OCI-LY7 (cell line): Measurements from ENCODE around the gene MORN1. TPM values are rescaled to one million over a fixed set of nuclear protein-coding genes. Genes with fewer than 3 reads are reported as not detected.

ENCODE experiments used
- BruUV-seq: library from RNA; stranded (reverse); fragments of 400-500 nt; replicated peaks from 2 replicates; lab custom pipeline; 2021; lab: Mats Ljungman, UMichigan
- CTCF ChIA-PET: fragments of 300-600 bp; sonication (Branson Sonifier 250); formaldehyde crosslinking; loops from one replicate; lab custom pipeline; 2022; ENCODE audit warnings: antibody characterized with exemption; ENCODE audit not compliant: unreplicated experiment; lab: Charles Lee
- POLR2A ChIA-PET: fragments of 300-600 bp; sonication (Branson Sonifier 250); formaldehyde crosslinking; loops from one replicate; lab custom pipeline; 2022; ENCODE audit warnings: antibody characterized with exemption; lab: Charles Lee
- DNase-seq: peaks from one replicate; pipeline ENCODE4 v3.0.0-alpha.2; 2015; ENCODE audit warnings: low spot score
- H2AFZ ChIP-seq: fragments of 200-600 bp; sonication (generic), shearing (Covaris generic); 2 replicates; pipeline ENCODE4 v1.6.1; 2014; ENCODE audit warnings: mild to moderate bottlenecking, antibody characterized with exemption, low read length, moderate library complexity
- H3K27ac ChIP-seq: fragments of 200-600 bp; sonication (generic); 2 replicates; pipeline ENCODE4 v1.5.1; 2014; ENCODE audit warnings: mixed run types, low read depth, mild to moderate bottlenecking, moderate library complexity, low read length, inconsistent platforms; ENCODE audit not compliant: poor library complexity, severe bottlenecking
- H3K36me3 ChIP-seq: fragments of 200-600 bp; sonication (generic); 2 replicates; pipeline ENCODE4 v1.6.1; 2014; ENCODE audit warnings: mild to moderate bottlenecking, antibody characterized with exemption, low read length, moderate library complexity, mixed read lengths; ENCODE audit not compliant: insufficient read depth
- H3K4me1 ChIP-seq: fragments of 200-600 bp; sonication (generic); 2 replicates; pipeline ENCODE4 v1.5.1; 2014; ENCODE audit warnings: mild to moderate bottlenecking, low read length; ENCODE audit not compliant: insufficient read depth, poor library complexity, severe bottlenecking
- H3K4me2 ChIP-seq: fragments of 200-600 bp; sonication (generic); 2 replicates; pipeline ENCODE4 v1.6.1; 2014; ENCODE audit warnings: mild to moderate bottlenecking, low read length
- H3K4me3 ChIP-seq: fragments of 200-600 bp; sonication (generic); 2 replicates; pipeline ENCODE4 v1.5.1; 2014; ENCODE audit warnings: mild to moderate bottlenecking, low read depth, low read length; ENCODE audit not compliant: poor library complexity, severe bottlenecking
- H3K79me2 ChIP-seq: fragments of 200-600 bp; sonication (generic); 2 replicates; pipeline ENCODE4 v1.6.1; 2016; ENCODE audit warnings: low read depth, mild to moderate bottlenecking, low read length, moderate library complexity, mixed read lengths; ENCODE audit not compliant: insufficient read depth
- H3K9me2 ChIP-seq: fragments of 200-600 bp; sonication (generic); 2 replicates; pipeline ENCODE4 v1.6.1; 2016; ENCODE audit warnings: mild to moderate bottlenecking, low read length, mixed read lengths; ENCODE audit not compliant: insufficient read depth
- H3K9me3 ChIP-seq: fragments of 200-600 bp; sonication (generic); 2 replicates; pipeline ENCODE4 v1.6.1; 2014; ENCODE audit warnings: mild to moderate bottlenecking, mixed run types, low read length, mixed read lengths
- H4K20me1 ChIP-seq: fragments of 200-600 bp; sonication (generic); 2 replicates; pipeline ENCODE4 v1.6.1; 2014; ENCODE audit warnings: mild to moderate bottlenecking, antibody characterized with exemption, low read length, moderate library complexity, mixed read lengths; ENCODE audit not compliant: insufficient read depth
- EZH2phosphoT487 ChIP-seq: fragments of 200-600 bp; sonication (generic); IDR thresholded peaks from 2 replicates; pipeline ENCODE4 v1.6.1; 2018; ENCODE audit warnings: low read depth, borderline replicate concordance, mild to moderate bottlenecking, mixed run types, antibody characterized with exemption, low read length, moderate library complexity, mixed read lengths
- intact Hi-C: fragments of 100-400 bp; cut with micrococcal nuclease; formaldehyde crosslinking; loops from one replicate; pipeline ENCODE4 v1.10.0; 2022; ENCODE audit not compliant: unreplicated experiment
- total RNA-seq, 2 experiments: library from RNA; depleted of rRNA in 1 of 2; stranded (reverse); fragments of >200 nt in 1 of 2; shearing (Covaris generic) in 1 of 2; gene quantifications; 2 replicates each; pipeline ENCODE4 v1.2.3, GENCODE V29; 2014 to 2022
- TF ChIP-seq, protein P1 (sequence below): fragments of 200-600 bp; sonication (generic); conservative IDR thresholded peaks from 2 replicates; pipeline ENCODE4 v1.5.1; 2014; ENCODE audit warnings: mild to moderate bottlenecking, antibody characterized with exemption, low read length, moderate library complexity, mixed read lengths

The MORN1 gene
- total RNA-seq, 2 experiments from 2014 or later = 13.1 to 29.7 TPM

DNA sequence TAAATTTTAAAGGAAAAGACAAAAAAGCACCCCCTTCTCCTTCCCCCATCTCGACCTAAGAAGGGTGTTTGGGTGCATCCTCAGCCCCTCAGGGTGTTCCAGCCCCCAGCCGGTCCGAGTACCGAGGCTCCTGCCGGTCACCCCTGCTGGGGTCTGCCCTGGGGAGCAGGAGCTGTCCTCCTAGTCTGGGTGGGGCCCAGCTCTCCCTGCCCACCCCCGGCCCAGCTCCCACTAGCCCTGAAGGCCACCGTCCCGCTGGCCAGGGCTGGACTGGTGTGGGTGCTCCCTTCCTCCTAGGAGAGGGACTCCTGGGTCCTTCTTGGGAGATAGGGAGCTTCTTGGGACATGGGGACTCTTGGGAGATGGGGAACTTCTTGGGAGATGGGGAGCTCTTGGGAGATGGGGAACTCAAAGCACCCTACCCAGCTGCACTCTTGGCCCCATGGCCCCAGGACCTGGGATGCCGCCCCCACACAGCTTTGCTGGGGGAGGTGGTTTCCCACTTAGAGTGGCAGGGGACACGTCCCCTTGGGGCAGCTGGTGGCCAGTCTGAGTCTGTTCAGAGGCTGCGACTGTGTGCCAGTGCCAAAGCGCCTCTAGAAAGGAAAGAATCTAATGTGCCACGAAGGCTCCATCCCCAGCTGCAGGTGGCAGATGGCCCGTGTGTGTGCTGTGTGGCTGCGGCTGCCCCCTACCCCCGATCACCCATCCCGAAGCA is 44.5 kb downstream of the MORN1 start:
- ChIA-PET POLR2A (no interaction called here), CTCF (no interaction called here)
- H3K36me3 ChIP-seq = no peaks in the 10 kb centered on the region
- H3K79me2 ChIP-seq = no peaks in the 10 kb centered on the region
- no peak for DNase-seq
- H3K4me2 ChIP-seq = no peak overlapping the region
- no TSS peak for BruUV-seq
- H3K4me3 ChIP-seq = no peak overlapping the region
- no peaks in the 10 kb centered on the region for H3K4me1 ChIP-seq
- H4K20me1 ChIP-seq = no peaks in the 10 kb centered on the region
- no peak for TF ChIP-seq EZH2phosphoT487
- TF ChIP-seq, protein P1, sequence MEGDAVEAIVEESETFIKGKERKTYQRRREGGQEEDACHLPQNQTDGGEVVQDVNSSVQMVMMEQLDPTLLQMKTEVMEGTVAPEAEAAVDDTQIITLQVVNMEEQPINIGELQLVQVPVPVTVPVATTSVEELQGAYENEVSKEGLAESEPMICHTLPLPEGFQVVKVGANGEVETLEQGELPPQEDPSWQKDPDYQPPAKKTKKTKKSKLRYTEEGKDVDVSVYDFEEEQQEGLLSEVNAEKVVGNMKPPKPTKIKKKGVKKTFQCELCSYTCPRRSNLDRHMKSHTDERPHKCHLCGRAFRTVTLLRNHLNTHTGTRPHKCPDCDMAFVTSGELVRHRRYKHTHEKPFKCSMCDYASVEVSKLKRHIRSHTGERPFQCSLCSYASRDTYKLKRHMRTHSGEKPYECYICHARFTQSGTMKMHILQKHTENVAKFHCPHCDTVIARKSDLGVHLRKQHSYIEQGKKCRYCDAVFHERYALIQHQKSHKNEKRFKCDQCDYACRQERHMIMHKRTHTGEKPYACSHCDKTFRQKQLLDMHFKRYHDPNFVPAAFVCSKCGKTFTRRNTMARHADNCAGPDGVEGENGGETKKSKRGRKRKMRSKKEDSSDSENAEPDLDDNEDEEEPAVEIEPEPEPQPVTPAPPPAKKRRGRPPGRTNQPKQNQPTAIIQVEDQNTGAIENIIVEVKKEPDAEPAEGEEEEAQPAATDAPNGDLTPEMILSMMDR = no peak
- H3K27ac ChIP-seq = no peak overlapping the region
- H3K9me2 ChIP-seq = no peaks in the 10 kb centered on the region
- H2AFZ ChIP-seq = no peak overlapping the region
- H3K9me3 ChIP-seq = no peaks in the 10 kb centered on the region
- intact Hi-C loops = no loop called here

DNA sequence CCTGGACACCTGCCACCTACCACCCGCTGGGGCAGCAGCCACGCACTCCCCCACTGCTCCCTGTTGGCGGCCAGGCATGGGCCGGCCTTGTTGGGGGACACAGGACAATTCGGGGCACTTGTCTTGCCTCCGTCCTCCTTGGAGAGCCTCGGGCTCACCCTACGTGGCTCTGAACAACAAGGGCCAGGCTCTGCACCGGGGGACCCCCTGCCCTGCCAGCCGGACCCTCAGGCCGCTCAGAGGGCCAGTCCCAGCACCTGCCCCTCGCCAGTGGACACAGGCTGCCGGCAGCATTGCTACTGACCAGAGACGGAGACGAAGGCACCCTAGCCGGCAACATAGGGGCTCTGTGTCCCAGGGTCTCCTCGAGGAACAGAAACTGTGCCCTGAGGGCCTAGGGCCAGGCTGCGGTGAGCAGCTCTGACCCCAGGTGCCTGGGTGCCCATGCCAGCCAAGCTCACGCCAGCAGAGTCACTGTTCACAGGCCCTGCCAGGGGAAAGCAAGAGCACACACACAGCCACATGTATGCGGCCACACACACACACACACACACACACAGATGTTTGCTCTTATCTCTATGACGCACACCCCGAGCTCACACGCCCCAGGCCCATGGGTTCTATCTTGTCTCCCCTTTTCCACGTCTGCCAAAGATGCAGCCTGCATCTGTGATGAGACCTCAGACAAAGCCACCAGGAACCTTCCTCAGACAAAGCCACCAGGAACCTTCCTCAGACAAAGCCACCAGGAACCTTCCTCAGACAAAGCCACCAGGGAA is 45.9 kb downstream of the MORN1 start:
- H3K9me3 ChIP-seq = no peaks in the 10 kb centered on the region
- TF ChIP-seq EZH2phosphoT487 = no peak
- TF ChIP-seq, protein P1 = no peak
- H4K20me1 ChIP-seq = no peaks in the 10 kb centered on the region
- no peak overlapping the region for H3K4me3 ChIP-seq
- no peaks in the 10 kb centered on the region for H3K4me1 ChIP-seq
- ChIA-PET CTCF (no interaction called here), POLR2A (no interaction called here)
- intact Hi-C loops = no loop called here
- H3K79me2 ChIP-seq = no peaks in the 10 kb centered on the region
- H3K36me3 ChIP-seq = no peaks in the 10 kb centered on the region
- H3K9me2 ChIP-seq = no peaks in the 10 kb centered on the region
- BruUV-seq = no TSS peak
- no peak overlapping the region for H2AFZ ChIP-seq
- H3K4me2 ChIP-seq = no peak overlapping the region
- DNase-seq = no peak
- no peak overlapping the region for H3K27ac ChIP-seq

DNA sequence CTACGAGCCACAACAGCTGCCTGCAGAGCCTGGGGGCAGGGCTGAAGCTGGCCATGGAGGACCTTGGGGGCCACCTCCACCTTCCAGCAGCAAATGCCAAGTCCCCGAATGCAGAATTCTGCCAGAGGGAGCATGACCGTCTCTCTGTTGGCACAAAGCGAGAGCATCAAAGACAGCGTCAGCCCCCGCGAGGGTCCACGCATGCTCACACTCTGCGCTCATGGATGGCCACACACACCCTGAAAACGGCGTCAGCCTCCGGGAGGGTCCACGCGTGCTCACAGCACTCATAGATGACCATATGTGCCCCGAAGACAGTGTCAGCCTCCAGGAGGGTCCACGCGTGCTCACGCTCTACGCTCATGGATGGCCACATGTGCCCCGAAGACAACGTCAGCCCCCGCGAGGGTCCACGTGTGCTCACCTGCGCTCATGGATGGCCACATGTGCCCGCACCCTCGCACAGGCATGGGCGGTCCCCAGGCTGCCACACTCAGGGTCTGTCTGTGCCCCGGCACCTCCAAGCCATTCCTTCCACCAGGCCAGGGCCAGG is 46.5 kb downstream of the MORN1 start:
- no peak for DNase-seq
- Histone ChIP-seq H3K4me3 (no peak overlapping the region), H4K20me1 (no peaks in the 10 kb centered on the region), H3K27ac (no peak overlapping the region), H3K36me3 (no peaks in the 10 kb centered on the region), H3K9me3 (no peaks in the 10 kb centered on the region), H3K4me1 (no peaks in the 10 kb centered on the region), H2AFZ (no peak overlapping the region), H3K9me2 (no peaks in the 10 kb centered on the region), H3K79me2 (no peaks in the 10 kb centered on the region), H3K4me2 (no peak overlapping the region)
- POLR2A ChIA-PET = no interaction called here
- BruUV-seq = no TSS peak
- intact Hi-C loops = no loop called here
- CTCF ChIA-PET = no interaction called here
- TF ChIP-seq, protein P1 = no peak
- no peak for TF ChIP-seq EZH2phosphoT487
